OCI-LY7 (cell line): ENCODE results near the gene HTATSF1. TPM values are rescaled to one million over a fixed set of nuclear protein-coding genes. Genes with fewer than 3 reads are reported as not detected.

Experiments used
- BruUV-seq: library from RNA; stranded (reverse); fragments of 400-500 nt; replicated peaks from 2 replicates; lab custom pipeline; 2021; lab: Mats Ljungman, UMichigan
- CTCF ChIA-PET: fragments of 300-600 bp; sonication (Branson Sonifier 250); formaldehyde crosslinking; loops from one replicate; lab custom pipeline; 2022; ENCODE audit warnings: antibody characterized with exemption; ENCODE audit not compliant: unreplicated experiment; lab: Charles Lee
- POLR2A ChIA-PET: fragments of 300-600 bp; sonication (Branson Sonifier 250); formaldehyde crosslinking; loops from one replicate; lab custom pipeline; 2022; ENCODE audit warnings: antibody characterized with exemption; lab: Charles Lee
- DNase-seq: peaks from one replicate; pipeline ENCODE4 v3.0.0-alpha.2; 2015; ENCODE audit warnings: low spot score
- H2AFZ ChIP-seq: fragments of 200-600 bp; sonication (generic), shearing (Covaris generic); 2 replicates; pipeline ENCODE4 v1.6.1; 2014; ENCODE audit warnings: mild to moderate bottlenecking, antibody characterized with exemption, low read length, moderate library complexity
- H3K27ac ChIP-seq: fragments of 200-600 bp; sonication (generic); 2 replicates; pipeline ENCODE4 v1.5.1; 2014; ENCODE audit warnings: mixed run types, low read depth, mild to moderate bottlenecking, moderate library complexity, low read length, inconsistent platforms; ENCODE audit not compliant: poor library complexity, severe bottlenecking
- H3K36me3 ChIP-seq: fragments of 200-600 bp; sonication (generic); 2 replicates; pipeline ENCODE4 v1.6.1; 2014; ENCODE audit warnings: mild to moderate bottlenecking, antibody characterized with exemption, low read length, moderate library complexity, mixed read lengths; ENCODE audit not compliant: insufficient read depth
- H3K4me1 ChIP-seq: fragments of 200-600 bp; sonication (generic); 2 replicates; pipeline ENCODE4 v1.5.1; 2014; ENCODE audit warnings: mild to moderate bottlenecking, low read length; ENCODE audit not compliant: insufficient read depth, poor library complexity, severe bottlenecking
- H3K4me2 ChIP-seq: fragments of 200-600 bp; sonication (generic); 2 replicates; pipeline ENCODE4 v1.6.1; 2014; ENCODE audit warnings: mild to moderate bottlenecking, low read length
- H3K4me3 ChIP-seq: fragments of 200-600 bp; sonication (generic); 2 replicates; pipeline ENCODE4 v1.5.1; 2014; ENCODE audit warnings: mild to moderate bottlenecking, low read depth, low read length; ENCODE audit not compliant: poor library complexity, severe bottlenecking
- H3K79me2 ChIP-seq: fragments of 200-600 bp; sonication (generic); 2 replicates; pipeline ENCODE4 v1.6.1; 2016; ENCODE audit warnings: low read depth, mild to moderate bottlenecking, low read length, moderate library complexity, mixed read lengths; ENCODE audit not compliant: insufficient read depth
- H3K9me2 ChIP-seq: fragments of 200-600 bp; sonication (generic); 2 replicates; pipeline ENCODE4 v1.6.1; 2016; ENCODE audit warnings: mild to moderate bottlenecking, low read length, mixed read lengths; ENCODE audit not compliant: insufficient read depth
- H3K9me3 ChIP-seq: fragments of 200-600 bp; sonication (generic); 2 replicates; pipeline ENCODE4 v1.6.1; 2014; ENCODE audit warnings: mild to moderate bottlenecking, mixed run types, low read length, mixed read lengths
- H4K20me1 ChIP-seq: fragments of 200-600 bp; sonication (generic); 2 replicates; pipeline ENCODE4 v1.6.1; 2014; ENCODE audit warnings: mild to moderate bottlenecking, antibody characterized with exemption, low read length, moderate library complexity, mixed read lengths; ENCODE audit not compliant: insufficient read depth
- EZH2phosphoT487 ChIP-seq: fragments of 200-600 bp; sonication (generic); IDR thresholded peaks from 2 replicates; pipeline ENCODE4 v1.6.1; 2018; ENCODE audit warnings: low read depth, borderline replicate concordance, mild to moderate bottlenecking, mixed run types, antibody characterized with exemption, low read length, moderate library complexity, mixed read lengths
- intact Hi-C: fragments of 100-400 bp; cut with micrococcal nuclease; formaldehyde crosslinking; loops from one replicate; pipeline ENCODE4 v1.10.0; 2022; ENCODE audit not compliant: unreplicated experiment
- total RNA-seq, 2 experiments: library from RNA; depleted of rRNA in 1 of 2; stranded (reverse); fragments of >200 nt in 1 of 2; shearing (Covaris generic) in 1 of 2; gene quantifications; 2 replicates each; pipeline ENCODE4 v1.2.3, GENCODE V29; 2014 to 2022
- TF ChIP-seq, protein P1 (sequence below): fragments of 200-600 bp; sonication (generic); conservative IDR thresholded peaks from 2 replicates; pipeline ENCODE4 v1.5.1; 2014; ENCODE audit warnings: mild to moderate bottlenecking, antibody characterized with exemption, low read length, moderate library complexity, mixed read lengths

The HTATSF1 gene
- total RNA-seq, 2 experiments from 2014 or later, result 39.0 to 58.1 TPM

DNA sequence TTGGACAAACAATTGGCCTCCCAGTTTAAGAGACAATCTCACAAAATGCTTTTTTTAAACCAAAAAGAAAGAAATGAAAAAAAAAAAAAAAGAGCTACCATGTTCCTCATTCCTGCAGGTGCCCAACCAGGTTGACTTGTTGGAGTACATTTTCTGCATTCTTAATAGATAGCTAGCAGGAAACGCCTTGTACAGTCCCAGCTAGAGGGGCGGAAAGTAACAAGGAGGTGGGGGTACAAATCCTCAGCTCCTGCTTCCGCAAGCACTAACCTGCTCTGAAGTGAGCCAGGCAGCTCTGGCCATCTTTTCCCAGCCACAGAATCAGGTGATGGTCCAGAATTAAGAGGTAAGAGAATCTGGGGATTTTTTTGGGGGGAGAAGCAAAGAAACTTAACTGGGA, 34.6 kb downstream of the HTATSF1 start, which contains the start of gene VGLL1:
Gene VGLL1, plus strand, starts transcription at position 265 of the 400 bp plus-strand sequence. CDS start 3,806 bp downstream, outside the sequence.
- no peak for DNase-seq
- no peak within 1 kb of the TSS for H2AFZ ChIP-seq
- H3K9me2 ChIP-seq, result no peaks in the 10 kb centered on the region
- H3K4me1 ChIP-seq, result no peaks in the 10 kb centered on the region
- H3K36me3 ChIP-seq, result no peaks in the 10 kb centered on the region
- H3K27ac ChIP-seq, result no peak within 1 kb of the TSS
- TF ChIP-seq EZH2phosphoT487, result no peak
- TF ChIP-seq, protein P1, sequence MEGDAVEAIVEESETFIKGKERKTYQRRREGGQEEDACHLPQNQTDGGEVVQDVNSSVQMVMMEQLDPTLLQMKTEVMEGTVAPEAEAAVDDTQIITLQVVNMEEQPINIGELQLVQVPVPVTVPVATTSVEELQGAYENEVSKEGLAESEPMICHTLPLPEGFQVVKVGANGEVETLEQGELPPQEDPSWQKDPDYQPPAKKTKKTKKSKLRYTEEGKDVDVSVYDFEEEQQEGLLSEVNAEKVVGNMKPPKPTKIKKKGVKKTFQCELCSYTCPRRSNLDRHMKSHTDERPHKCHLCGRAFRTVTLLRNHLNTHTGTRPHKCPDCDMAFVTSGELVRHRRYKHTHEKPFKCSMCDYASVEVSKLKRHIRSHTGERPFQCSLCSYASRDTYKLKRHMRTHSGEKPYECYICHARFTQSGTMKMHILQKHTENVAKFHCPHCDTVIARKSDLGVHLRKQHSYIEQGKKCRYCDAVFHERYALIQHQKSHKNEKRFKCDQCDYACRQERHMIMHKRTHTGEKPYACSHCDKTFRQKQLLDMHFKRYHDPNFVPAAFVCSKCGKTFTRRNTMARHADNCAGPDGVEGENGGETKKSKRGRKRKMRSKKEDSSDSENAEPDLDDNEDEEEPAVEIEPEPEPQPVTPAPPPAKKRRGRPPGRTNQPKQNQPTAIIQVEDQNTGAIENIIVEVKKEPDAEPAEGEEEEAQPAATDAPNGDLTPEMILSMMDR, result no peak
- BruUV-seq, result no TSS peak
- H3K4me3 ChIP-seq, result no peak within 1 kb of the TSS
- intact Hi-C loops, result no loop called here
- no peaks in the 10 kb centered on the region for H3K79me2 ChIP-seq
- H3K4me2 ChIP-seq, result no peak within 1 kb of the TSS
- ChIA-PET CTCF (no interaction called here), POLR2A (no interaction called here)
- no peaks in the 10 kb centered on the region for H3K9me3 ChIP-seq
- no peaks in the 10 kb centered on the region for H4K20me1 ChIP-seq

DNA sequence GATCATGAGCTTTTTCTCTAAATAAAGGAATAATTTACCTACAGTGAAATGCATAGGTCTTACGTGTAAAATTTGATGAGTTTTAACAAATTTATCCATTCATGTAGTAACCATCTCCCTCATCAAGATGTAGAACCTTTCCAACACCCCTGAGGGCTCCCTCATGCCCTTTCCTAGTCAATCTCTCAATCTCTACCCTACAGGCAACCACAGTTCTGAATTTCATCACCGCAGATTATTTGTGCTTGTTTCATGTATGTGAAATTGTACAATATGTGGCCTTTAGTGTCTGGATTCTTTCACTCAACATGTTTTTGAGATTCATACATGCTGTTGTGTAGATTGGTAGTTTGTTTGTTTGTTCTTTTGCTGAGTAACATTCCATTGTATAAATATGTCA, 36.7 kb downstream of the HTATSF1 start:
- TF ChIP-seq, protein P1, result no peak
- no peak for TF ChIP-seq EZH2phosphoT487
- ChIA-PET POLR2A (interaction anchor here (0.6 kb wide), 1 partner anchor 1819 kb away, joined by 4 read pairs; no protein-coding TSS in a partner anchor), CTCF (no interaction called here)
- Histone ChIP-seq H3K36me3 (no peaks in the 10 kb centered on the region), H2AFZ (no peak overlapping the region), H3K79me2 (no peaks in the 10 kb centered on the region), H3K9me2 (no peaks in the 10 kb centered on the region), H3K27ac (no peak overlapping the region), H3K4me2 (no peak overlapping the region), H3K4me1 (no peaks in the 10 kb centered on the region), H4K20me1 (no peaks in the 10 kb centered on the region), H3K9me3 (no peaks in the 10 kb centered on the region), H3K4me3 (no peak overlapping the region)
- BruUV-seq, result no TSS peak
- intact Hi-C loops, result no loop called here
- no peak for DNase-seq

- H2AFZ ChIP-seq, result no peak overlapping the region
- DNase-seq, result no peak
- no peaks in the 10 kb centered on the region for H3K79me2 ChIP-seq
- no peak overlapping the region for H3K4me2 ChIP-seq
- no peaks in the 10 kb centered on the region for H3K4me1 ChIP-seq
- no peak overlapping the region for H3K27ac ChIP-seq
- H3K9me3 ChIP-seq, result no peaks in the 10 kb centered on the region
- BruUV-seq, result no TSS peak
- no peaks in the 10 kb centered on the region for H4K20me1 ChIP-seq
- H3K9me2 ChIP-seq, result no peaks in the 10 kb centered on the region
- no peak overlapping the region for H3K4me3 ChIP-seq
- TF ChIP-seq, protein P1, result no peak
- no peak for TF ChIP-seq EZH2phosphoT487
- no peaks in the 10 kb centered on the region for H3K36me3 ChIP-seq
- ChIA-PET CTCF (no interaction called here), POLR2A (no interaction called here)
- intact Hi-C loops, result no loop called here
Observed at GRCh38 chrX:136538811-136539210, 41.4 kb downstream of the HTATSF1 start.
